SK-N-SH (cell line): ENCODE data around the gene PRKG1. TPM values are rescaled to one million over a fixed set of nuclear protein-coding genes. Genes with fewer than 3 reads are reported as not detected.

ENCODE experiments used
- CTCF ChIA-PET: fragments of 300-600, 350-600 bp; formaldehyde crosslinking; extraction: SDS; loops from one replicate; lab custom pipeline; 2021; lab: Yijun Ruan, JAX
- POLR2A ChIA-PET: fragments of 350-600 bp; sonication (Branson Sonifier 250); formaldehyde crosslinking; extraction: SDS; loops from one replicate; lab custom pipeline; 2020; ENCODE audit warnings: antibody characterized with exemption, inconsistent platforms; lab: Yijun Ruan, JAX
- DNase-seq: peaks from one replicate; pipeline ENCODE4 v3.0.0; 2012
- H2AFZ ChIP-seq: fragments of 200-600 bp; sonication (generic); 2 replicates; pipeline ENCODE4 v1.8.1; 2016; ENCODE audit warnings: antibody characterized with exemption, mild to moderate bottlenecking, low read depth
- H3F3A ChIP-seq: fragments of 200-600 bp; sonication (generic); replicated peaks from 2 replicates; pipeline ENCODE3; 2016; ENCODE audit warnings: antibody characterized with exemption, mild to moderate bottlenecking; ENCODE audit not compliant: insufficient read depth
- H3K27ac ChIP-seq, 2 experiments: fragments of 200-500 bp in 1 of 2; fragments of 200-600 bp in 1 of 2; sonication (Bioruptor generic) in 1 of 2; sonication (generic), shearing (Covaris generic) in 1 of 2; 2 replicates each; pipeline versions ENCODE4 v1.5.1 to v1.6.1; 2014 to 2016; ENCODE audit warnings: low read depth in 2 of 2, inconsistent platforms in 1 of 2, low read length in 1 of 2, mild to moderate bottlenecking in 1 of 2, mixed read lengths in 1 of 2
- H3K27me3 ChIP-seq: fragments of 200-600 bp; sonication (generic), shearing (Covaris generic); 2 replicates; pipeline ENCODE4 v1.6.1; 2016; ENCODE audit warnings: mixed run types; ENCODE audit not compliant: insufficient read depth
- H3K36me3 ChIP-seq, 2 experiments: fragments of 200-500 bp in 1 of 2; fragments of 200-600 bp in 1 of 2; sonication (Bioruptor generic) in 1 of 2; sonication (generic) in 1 of 2; replicated peaks in 1 of 2; 2 replicates each; pipeline versions ENCODE3 to v1.5.1; 2014 to 2016; ENCODE audit warnings: low read length in 1 of 2, mild to moderate bottlenecking in 1 of 2; ENCODE audit not compliant: insufficient read depth in 2 of 2, control insufficient read depth in 1 of 2
- H3K4me1 ChIP-seq, 2 experiments: fragments of 200-500 bp in 1 of 2; fragments of 200-600 bp in 1 of 2; sonication (Bioruptor generic) in 1 of 2; sonication (generic), shearing (Covaris generic) in 1 of 2; 2 replicates each; pipeline versions ENCODE4 v1.5.1 to v1.6.1; 2014 to 2016; ENCODE audit warnings: low read depth in 1 of 2, low read length in 1 of 2, mixed run types in 1 of 2; ENCODE audit not compliant: insufficient read depth in 2 of 2, control insufficient read depth in 1 of 2
- H3K4me2 ChIP-seq: fragments of 200-600 bp; sonication (generic), shearing (Covaris generic); 2 replicates; pipeline ENCODE4 v1.6.1; 2017; ENCODE audit warnings: mixed run types
- H3K4me3 ChIP-seq, 2 experiments: fragments of 200-500 bp in 1 of 2; fragments of 200-600 bp in 1 of 2; sonication (Bioruptor generic) in 1 of 2; sonication (generic), shearing (Covaris generic) in 1 of 2; 2 replicates each; pipeline versions ENCODE4 v1.5.1 to v1.8.1; 2014 to 2016; ENCODE audit warnings: low read depth in 2 of 2, inconsistent platforms in 1 of 2, low read length in 1 of 2, mild to moderate bottlenecking in 1 of 2, mixed read lengths in 1 of 2, moderate library complexity in 1 of 2
- H3K79me2 ChIP-seq: fragments of 200-600 bp; sonication (generic); 2 replicates; pipeline ENCODE4 v1.8.1; 2017; ENCODE audit warnings: mild to moderate bottlenecking; ENCODE audit not compliant: insufficient read depth
- H3K9ac ChIP-seq: fragments of 200-600 bp; sonication (generic); 2 replicates; pipeline ENCODE4 v1.6.1; 2017; ENCODE audit warnings: mixed run types
- H3K9me2 ChIP-seq: fragments of 200-600 bp; sonication (generic); 2 replicates; pipeline ENCODE4 v1.6.1; 2017; ENCODE audit warnings: mixed run types
- H3K9me3 ChIP-seq: fragments of 200-600 bp; sonication (generic); 2 replicates; pipeline ENCODE4 v1.6.1; 2017; ENCODE audit warnings: mixed run types, mild to moderate bottlenecking, moderate library complexity
- H4K20me1 ChIP-seq: fragments of 200-600 bp; sonication (generic); 2 replicates; pipeline ENCODE4 v1.6.1; 2017; ENCODE audit warnings: mild to moderate bottlenecking, mixed run types; ENCODE audit not compliant: insufficient read depth
- EP300 ChIP-seq, 2 experiments: IDR thresholded peaks; 2 replicates each; pipeline versions ENCODE4 v1.4.0 to v1.6.1; 2012; ENCODE audit warnings: borderline replicate concordance in 1 of 2, low read depth in 1 of 2, low read length in 1 of 2
- EZH2phosphoT487 ChIP-seq: fragments of 200-600 bp; sonication (generic); IDR thresholded peaks from 2 replicates; pipeline ENCODE4 v1.6.1; 2017; ENCODE audit warnings: low read depth, mixed run types, mild to moderate bottlenecking, antibody characterized with exemption, moderate library complexity, borderline replicate concordance
- MXI1 ChIP-seq: IDR thresholded peaks from 2 replicates; pipeline ENCODE4 v1.6.1; 2012; ENCODE audit warnings: mild to moderate bottlenecking, low read depth, low read length, improper control_type of control experiment
- NRF1 ChIP-seq: IDR thresholded peaks from 2 replicates; pipeline ENCODE4 v1.6.1; 2012; ENCODE audit warnings: low read depth, mild to moderate bottlenecking, low read length
- RFX5 ChIP-seq: IDR thresholded peaks from 2 replicates; pipeline ENCODE4 v1.6.1; 2012; ENCODE audit warnings: mild to moderate bottlenecking, improper control_type of control experiment, low read length
- WGBS: methylation state at CpG from one replicate; pipeline ENCODE4 v1.1.6; 2017; ENCODE audit warnings: low lambda C conversion rate; 5-methylcytosine and 5-hydroxymethylcytosine counted together
- polyA plus RNA-seq, 3 experiments: library from polyadenylated mRNA; depleted of rRNA; stranded (reverse); fragments of >200 nt; gene quantifications; 2 replicates each; pipeline ENCODE4 v1.2.3, GENCODE V29; 2012
- TF ChIP-seq, protein P1 (sequence below): IDR thresholded peaks from 2 replicates; pipeline ENCODE4 v1.6.1; 2012; ENCODE audit warnings: mild to moderate bottlenecking, low read depth, low read length, moderate library complexity
- TF ChIP-seq, protein P2 (sequence below): IDR thresholded peaks from 2 replicates; pipeline ENCODE4 v1.4.0; 2012; ENCODE audit warnings: low read depth, borderline replicate concordance

The PRKG1 gene
- polyA plus RNA-seq, 1 of the 3 experiments (the other 2 are of a cell fraction), result 4.1 TPM

DNA sequence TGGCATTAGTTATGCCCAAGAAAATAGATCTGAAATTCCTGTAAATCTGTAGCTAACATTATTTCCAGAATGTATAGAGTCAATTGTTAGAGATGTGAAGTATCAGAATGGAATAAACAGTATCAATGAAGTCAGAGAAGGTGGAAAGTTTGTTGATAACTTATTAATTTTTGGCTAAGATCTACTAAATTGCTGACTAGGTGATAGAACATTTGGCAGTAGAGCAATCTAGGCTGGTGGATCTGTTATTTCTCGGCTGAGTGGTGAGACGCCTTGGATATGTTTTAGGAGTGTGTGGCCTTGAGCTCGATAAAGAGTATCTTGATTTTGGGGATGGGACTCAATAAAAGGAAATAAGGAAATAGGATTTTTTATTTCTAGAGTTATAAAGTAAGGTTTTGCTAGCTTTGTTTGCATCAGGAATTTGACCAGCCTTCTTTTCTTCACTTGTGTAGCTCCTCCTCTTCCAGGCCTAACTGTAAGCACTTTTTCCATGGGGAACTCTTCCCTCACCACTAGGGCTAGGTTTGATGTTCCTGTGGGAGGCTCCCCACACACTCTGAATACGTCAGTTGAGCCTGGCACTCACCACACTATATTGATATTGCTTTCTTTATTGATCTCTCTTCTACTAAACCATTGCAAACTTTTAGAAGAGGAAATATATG is 711.9 kb downstream of the PRKG1 start (continued):
- TF ChIP-seq, protein P1, sequence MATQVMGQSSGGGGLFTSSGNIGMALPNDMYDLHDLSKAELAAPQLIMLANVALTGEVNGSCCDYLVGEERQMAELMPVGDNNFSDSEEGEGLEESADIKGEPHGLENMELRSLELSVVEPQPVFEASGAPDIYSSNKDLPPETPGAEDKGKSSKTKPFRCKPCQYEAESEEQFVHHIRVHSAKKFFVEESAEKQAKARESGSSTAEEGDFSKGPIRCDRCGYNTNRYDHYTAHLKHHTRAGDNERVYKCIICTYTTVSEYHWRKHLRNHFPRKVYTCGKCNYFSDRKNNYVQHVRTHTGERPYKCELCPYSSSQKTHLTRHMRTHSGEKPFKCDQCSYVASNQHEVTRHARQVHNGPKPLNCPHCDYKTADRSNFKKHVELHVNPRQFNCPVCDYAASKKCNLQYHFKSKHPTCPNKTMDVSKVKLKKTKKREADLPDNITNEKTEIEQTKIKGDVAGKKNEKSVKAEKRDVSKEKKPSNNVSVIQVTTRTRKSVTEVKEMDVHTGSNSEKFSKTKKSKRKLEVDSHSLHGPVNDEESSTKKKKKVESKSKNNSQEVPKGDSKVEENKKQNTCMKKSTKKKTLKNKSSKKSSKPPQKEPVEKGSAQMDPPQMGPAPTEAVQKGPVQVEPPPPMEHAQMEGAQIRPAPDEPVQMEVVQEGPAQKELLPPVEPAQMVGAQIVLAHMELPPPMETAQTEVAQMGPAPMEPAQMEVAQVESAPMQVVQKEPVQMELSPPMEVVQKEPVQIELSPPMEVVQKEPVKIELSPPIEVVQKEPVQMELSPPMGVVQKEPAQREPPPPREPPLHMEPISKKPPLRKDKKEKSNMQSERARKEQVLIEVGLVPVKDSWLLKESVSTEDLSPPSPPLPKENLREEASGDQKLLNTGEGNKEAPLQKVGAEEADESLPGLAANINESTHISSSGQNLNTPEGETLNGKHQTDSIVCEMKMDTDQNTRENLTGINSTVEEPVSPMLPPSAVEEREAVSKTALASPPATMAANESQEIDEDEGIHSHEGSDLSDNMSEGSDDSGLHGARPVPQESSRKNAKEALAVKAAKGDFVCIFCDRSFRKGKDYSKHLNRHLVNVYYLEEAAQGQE, result no peak
- TF ChIP-seq EZH2phosphoT487, result no peak

DNA sequence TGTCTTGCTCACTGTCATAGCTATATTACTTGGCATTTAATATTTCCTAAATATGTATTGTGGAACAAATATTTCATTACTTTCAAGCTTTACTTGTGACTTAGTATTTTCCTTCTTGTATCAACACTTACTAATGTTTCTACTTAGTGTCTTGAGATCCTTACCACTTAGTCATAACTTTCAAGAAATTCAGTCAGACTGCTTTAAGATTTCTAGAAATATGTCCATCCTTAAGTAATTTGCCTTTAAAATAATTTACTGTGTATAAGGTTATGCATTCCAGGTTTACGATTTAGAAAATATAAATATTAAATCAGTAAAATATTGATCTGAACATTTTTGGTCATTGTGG is 712.4 kb downstream of the PRKG1 start:
- no peaks in the 10 kb centered on the region for H3K4me1 ChIP-seq
- H3F3A ChIP-seq, result no peaks in the 10 kb centered on the region
- no peaks in the 10 kb centered on the region for H3K36me3 ChIP-seq
- H3K27me3 ChIP-seq, result no peaks in the 10 kb centered on the region
- H3K4me2 ChIP-seq, result no peak overlapping the region
- TF ChIP-seq MXI1, result no peak
- TF ChIP-seq, protein P2, sequence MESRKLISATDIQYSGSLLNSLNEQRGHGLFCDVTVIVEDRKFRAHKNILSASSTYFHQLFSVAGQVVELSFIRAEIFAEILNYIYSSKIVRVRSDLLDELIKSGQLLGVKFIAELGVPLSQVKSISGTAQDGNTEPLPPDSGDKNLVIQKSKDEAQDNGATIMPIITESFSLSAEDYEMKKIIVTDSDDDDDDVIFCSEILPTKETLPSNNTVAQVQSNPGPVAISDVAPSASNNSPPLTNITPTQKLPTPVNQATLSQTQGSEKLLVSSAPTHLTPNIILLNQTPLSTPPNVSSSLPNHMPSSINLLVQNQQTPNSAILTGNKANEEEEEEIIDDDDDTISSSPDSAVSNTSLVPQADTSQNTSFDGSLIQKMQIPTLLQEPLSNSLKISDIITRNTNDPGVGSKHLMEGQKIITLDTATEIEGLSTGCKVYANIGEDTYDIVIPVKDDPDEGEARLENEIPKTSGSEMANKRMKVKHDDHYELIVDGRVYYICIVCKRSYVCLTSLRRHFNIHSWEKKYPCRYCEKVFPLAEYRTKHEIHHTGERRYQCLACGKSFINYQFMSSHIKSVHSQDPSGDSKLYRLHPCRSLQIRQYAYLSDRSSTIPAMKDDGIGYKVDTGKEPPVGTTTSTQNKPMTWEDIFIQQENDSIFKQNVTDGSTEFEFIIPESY, result no peak
- TF ChIP-seq, protein P1, result no peak
- no peak for TF ChIP-seq NRF1
- TF ChIP-seq EP300 (IDR thresholded peaks at IDR 0.05; ENCODE audit: borderline replicate concordance in 1 of 2, low read depth in 1 of 2, low read length in 1 of 2), result no peak
- no peak for TF ChIP-seq RFX5
- ChIA-PET POLR2A (no interaction called here), CTCF (interaction anchor here (1.2 kb wide), 1 partner anchor 11 kb away, joined by 3 read pairs; no protein-coding TSS in a partner anchor)
- H3K27ac ChIP-seq, result no peak overlapping the region; a peak in 1 of 4 replicates
- no peak overlapping the region for H3K9ac ChIP-seq
- H4K20me1 ChIP-seq, result no peaks in the 10 kb centered on the region
- no peaks in the 10 kb centered on the region for H3K79me2 ChIP-seq
- no peaks in the 10 kb centered on the region for H3K9me3 ChIP-seq
- no peak overlapping the region for H3K4me3 ChIP-seq
- DNase-seq, result no peak
- WGBS, result 63% methylated on average over 1 of the region's 1 CpG
- no peak overlapping the region for H2AFZ ChIP-seq
- no peaks in the 10 kb centered on the region for H3K9me2 ChIP-seq
